Measurements from ENCODE around the gene DIAPH2.

Gene DIAPH2

GRCh38 chrX:97616883-97617530, 932.4 kb downstream of the DIAPH2 start:
- DNase-seq = no peak

- no peak for DNase-seq
These were observed 934.9 kb downstream of the DIAPH2 start for GRCh38 chrX:97619499-97619898.

GRCh38 chrX:97622111-97622510, 937.5 kb downstream of the DIAPH2 start:
- DNase-seq = no peak

GRCh38 chrX:97628326-97628725, 943.7 kb downstream of the DIAPH2 start:
- DNase-seq = no peak

GRCh38 chrX:97628807-97629596, 944.4 kb downstream of the DIAPH2 start:
- no peak for DNase-seq

GRCh38 chrX:97629597-97629985, 944.9 kb downstream of the DIAPH2 start:
- no peak for DNase-seq

- DNase-seq = no peak
These were observed 949.2 kb downstream of the DIAPH2 start for GRCh38 chrX:97633798-97634197.

GRCh38 chrX:97636473-97637140, 952.0 kb downstream of the DIAPH2 start:
- no peak for DNase-seq

GRCh38 chrX:97637289-97637688, 952.6 kb downstream of the DIAPH2 start:
- DNase-seq = no peak

- DNase-seq = no peak
These were observed 954.0 kb downstream of the DIAPH2 start for GRCh38 chrX:97638621-97639020.

GRCh38 chrX:97639526-97639925, 954.9 kb downstream of the DIAPH2 start:
- DNase-seq = no peak
